Liver (tissue), 9 donors: ENCODE measurements around the gene PCTP. TPM values are rescaled to one million over a fixed set of nuclear protein-coding genes. Genes with fewer than 3 reads are reported as not detected.
A peak's percentile ranks its signal among the peaks of the same experiment; 100 is the strongest.

ENCODE experiments used
- DNase-seq: peaks from one replicate; pipeline ENCODE4 v3.0.0-alpha.2; 2017; ENCODE audit warnings: low spot score
- H3K27ac ChIP-seq, 2 donors: one replicate each; pipeline ENCODE4 v1.7.0; 2013; ENCODE audit warnings: inconsistent platforms in 2 of 2, low read length in 2 of 2, control low read depth in 1 of 2, low read depth in 1 of 2, mild to moderate bottlenecking in 1 of 2
- H3K27me3 ChIP-seq, 4 donors: one replicate each; pipeline versions ENCODE4 v1.6.1 to v1.7.0; 2013; ENCODE audit warnings: low read length in 3 of 4, inconsistent platforms in 1 of 4, mild to moderate bottlenecking in 1 of 4, moderate library complexity in 1 of 4; ENCODE audit not compliant: control insufficient read depth in 4 of 4, insufficient read depth in 4 of 4
- H3K36me3 ChIP-seq, 4 donors: one replicate each; pipeline versions ENCODE4 v1.6.1 to v1.7.0; 2013; ENCODE audit warnings: low read length in 3 of 4, mild to moderate bottlenecking in 3 of 4, low read depth in 1 of 4, moderate library complexity in 1 of 4; ENCODE audit not compliant: control insufficient read depth in 4 of 4, insufficient read depth in 3 of 4
- H3K4me1 ChIP-seq, 4 donors: one replicate each; pipeline versions ENCODE4 v1.6.1 to v1.7.0; 2013; ENCODE audit warnings: low read length in 3 of 4, mild to moderate bottlenecking in 3 of 4, moderate library complexity in 1 of 4; ENCODE audit not compliant: control insufficient read depth in 4 of 4, insufficient read depth in 4 of 4
- H3K4me3 ChIP-seq, 3 donors: one replicate each; pipeline versions ENCODE4 v1.6.1 to v1.7.0; 2013; ENCODE audit warnings: low read length in 3 of 3, control low read depth in 1 of 3, low read depth in 1 of 3, mild to moderate bottlenecking in 1 of 3
- H3K9ac ChIP-seq, 2 donors: one replicate each; pipeline ENCODE4 v1.7.0; 2013; ENCODE audit warnings: low read length in 2 of 2, mild to moderate bottlenecking in 2 of 2, moderate library complexity in 2 of 2, control low read depth in 1 of 2, low read depth in 1 of 2
- H3K9me3 ChIP-seq, 4 donors: one replicate each; pipeline versions ENCODE4 v1.6.1 to v1.7.0; 2013; ENCODE audit warnings: low read length in 3 of 4; ENCODE audit not compliant: control insufficient read depth in 4 of 4
- ATF3 ChIP-seq: IDR thresholded peaks from 2 replicates; pipeline ENCODE4 v1.6.1; 2016; ENCODE audit warnings: antibody characterized with exemption
- CTCF ChIP-seq: fragments of 150-350 bp; IDR thresholded peaks from 2 replicates; pipeline ENCODE4 v1.5.1; 2017; ENCODE audit warnings: improper control_type of control experiment, low read depth, low read length; ENCODE audit not compliant: missing input control
- FOXA1 ChIP-seq: IDR thresholded peaks from 2 replicates; pipeline ENCODE4 v1.6.1; 2016; ENCODE audit warnings: antibody characterized with exemption
- FOXA2 ChIP-seq: IDR thresholded peaks from 2 replicates; pipeline ENCODE4 v1.6.1; 2016; ENCODE audit warnings: antibody characterized with exemption
- GABPA ChIP-seq, 2 donors: IDR thresholded peaks in 1 of 2; conservative IDR thresholded peaks in 1 of 2; 2 replicates each; pipeline ENCODE4 v1.6.1; 2016; ENCODE audit warnings: antibody characterized with exemption in 2 of 2, mild to moderate bottlenecking in 1 of 2, moderate library complexity in 1 of 2
- HNF4A ChIP-seq, 2 donors: conservative IDR thresholded peaks; 2 replicates each; pipeline ENCODE4 v1.6.1; 2016; ENCODE audit warnings: antibody characterized with exemption in 2 of 2, mild to moderate bottlenecking in 2 of 2
- JUND ChIP-seq, 2 donors: IDR thresholded peaks; 2 replicates each; pipeline ENCODE4 v1.6.1; 2016; ENCODE audit warnings: antibody characterized with exemption in 2 of 2
- MAX ChIP-seq: IDR thresholded peaks from 2 replicates; pipeline ENCODE4 v1.6.1; 2016; ENCODE audit warnings: antibody characterized with exemption
- NR2F2 ChIP-seq: IDR thresholded peaks from 2 replicates; pipeline ENCODE4 v1.6.1; 2016; ENCODE audit warnings: antibody characterized with exemption
- RAD21 ChIP-seq, 2 donors: IDR thresholded peaks; 2 replicates each; pipeline ENCODE4 v1.6.1; 2016; ENCODE audit warnings: antibody characterized with exemption in 2 of 2, mild to moderate bottlenecking in 2 of 2
- RXRA ChIP-seq, 2 donors: IDR thresholded peaks; 2 replicates each; pipeline ENCODE4 v1.6.1; 2017 to 2018; ENCODE audit warnings: antibody characterized with exemption in 2 of 2, mild to moderate bottlenecking in 1 of 2
- SP1 ChIP-seq: IDR thresholded peaks from 2 replicates; pipeline ENCODE4 v1.6.1; 2018; ENCODE audit warnings: antibody characterized with exemption, mild to moderate bottlenecking
- TAF1 ChIP-seq: conservative IDR thresholded peaks from 2 replicates; pipeline ENCODE4 v1.6.1; 2016; ENCODE audit warnings: antibody characterized with exemption, mild to moderate bottlenecking
- WGBS: extraction: QIAGEN DNeasy Blood & Tissue Kit; methylation state at CpG from one replicate; pipeline ENCODE4 v1.1.7; 2013; 5-methylcytosine and 5-hydroxymethylcytosine counted together
- polyA plus RNA-seq, 2 donors: library from polyadenylated mRNA; stranded (reverse) in 1 of 2; unstranded in 1 of 2; fragments of 200-250 nt in 1 of 2; fragments of >200 nt in 1 of 2; fragmentation: Nextera tagmentation in 1 of 2; extraction: Ambion mirVana in 1 of 2; gene quantifications; one replicate each; pipeline versions ENCODE4 v1.2.1 to v1.2.3, GENCODE V29; 2013 to 2015
- total RNA-seq, 2 donors: library from RNA; depleted of rRNA; stranded (reverse); fragments of >200 nt; gene quantifications; one replicate each; pipeline ENCODE4 v1.2.3, GENCODE V29; 2014
- TF ChIP-seq, protein P1 (sequence below): IDR thresholded peaks from 2 replicates; pipeline ENCODE4 v1.6.1; 2016; ENCODE audit warnings: antibody characterized with exemption
- donor health status: healthy.
- donor health status: healthy.
- donor health status: healthy.
- donor health status: healthy.
- donor health status: healthy.

PCTP gene
- total and polyA plus RNA-seq, 4 donors: 25.0 to 79.0 (median 55.8) TPM

DNA sequence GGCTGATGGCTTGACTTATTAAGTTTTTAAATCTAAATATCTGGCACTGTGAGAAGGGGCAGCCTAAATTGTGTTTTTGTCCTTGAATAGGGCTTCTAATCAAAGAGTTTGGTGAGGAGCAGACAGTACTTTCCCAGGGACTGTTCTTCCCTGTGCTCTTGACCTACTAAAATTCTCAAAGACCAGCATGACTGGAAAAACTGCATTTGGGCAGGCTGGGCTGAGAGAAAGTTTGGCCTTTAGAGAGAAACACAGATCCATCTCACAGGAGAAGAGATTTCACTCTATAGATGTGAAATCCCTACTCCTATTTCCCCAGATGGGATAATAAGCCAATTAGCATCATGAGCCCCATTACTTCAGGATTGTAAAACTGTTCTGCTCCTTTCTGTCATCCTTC, 7.3 kb downstream of the PCTP start:
- H3K27me3 ChIP-seq: no peaks in the 10 kb centered on the region
- H3K27ac ChIP-seq: no peak overlapping the region
- H3K36me3 ChIP-seq: peaks cover 0 to 12% (median 5%) of the 10 kb centered on the region in 4 donors
- no peak for TF ChIP-seq RAD21 (IDR thresholded peaks at IDR 0.05)
- no peak for TF ChIP-seq FOXA2
- no peak for TF ChIP-seq CTCF
- no peak for TF ChIP-seq ATF3
- TF ChIP-seq TAF1: no peak
- TF ChIP-seq MAX: no peak
- TF ChIP-seq JUND (IDR thresholded peaks at IDR 0.05): no peak
- TF ChIP-seq RXRA (IDR thresholded peaks at IDR 0.05): no peak
- no peak overlapping the region for H3K9ac ChIP-seq
- DNase-seq: no peak
- H3K4me1 ChIP-seq: peaks cover 11 to 46% (median 26%) of the 10 kb centered on the region in 4 donors
- no peak overlapping the region for H3K4me3 ChIP-seq
- no peaks in the 10 kb centered on the region for H3K9me3 ChIP-seq

DNA sequence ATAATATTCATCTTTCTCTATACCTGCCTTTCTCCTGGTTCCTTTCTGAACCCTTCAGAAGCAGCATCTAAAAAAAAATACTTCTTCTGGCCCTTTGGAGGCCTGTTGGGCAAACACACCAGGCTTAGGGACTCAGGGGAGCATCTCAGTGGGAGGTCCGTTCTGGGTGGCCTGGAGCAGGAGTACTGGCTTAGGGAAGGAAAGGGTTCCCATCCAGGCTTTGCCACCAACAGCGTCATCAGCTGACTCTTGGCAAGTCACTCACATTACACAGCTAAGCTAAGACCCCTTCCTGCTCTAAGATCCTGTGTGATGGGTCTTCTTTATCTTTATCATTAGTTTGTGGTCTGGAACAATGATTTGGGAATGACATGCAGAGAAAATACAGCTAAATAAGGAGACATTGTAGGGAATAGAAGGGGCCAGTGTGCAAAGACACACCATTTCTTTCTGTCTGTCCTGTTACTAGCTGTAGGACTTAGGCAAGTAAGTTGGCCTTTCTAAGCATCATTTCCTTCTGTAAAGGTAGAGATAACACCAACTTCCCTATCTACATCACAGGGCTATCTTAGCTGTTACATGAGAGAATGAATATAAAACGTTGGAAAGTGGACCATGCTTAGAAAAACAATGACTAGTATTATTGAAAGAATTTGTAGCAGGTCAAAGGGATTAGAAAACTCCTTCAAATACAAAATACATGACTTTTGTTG, 9.9 kb downstream of the PCTP start:
- peaks cover 8 to 55% (median 32%) of the 10 kb centered on the region in 4 donors for H3K4me1 ChIP-seq
- DNase-seq: no peak
- no peak for TF ChIP-seq GABPA (IDR thresholded peaks at IDR 0.05 in 1 of 2, conservative IDR thresholded peaks at IDR 0.05 in 1 of 2)
- TF ChIP-seq RAD21 (IDR thresholded peaks at IDR 0.05): no peak
- TF ChIP-seq FOXA1: no peak
- no peak for TF ChIP-seq ATF3
- TF ChIP-seq MAX: no peak
- TF ChIP-seq TAF1: no peak
- TF ChIP-seq CTCF: no peak
- no peak for TF ChIP-seq SP1
- no peak for TF ChIP-seq HNF4A (conservative IDR thresholded peaks at IDR 0.05)
- TF ChIP-seq, protein P1, sequence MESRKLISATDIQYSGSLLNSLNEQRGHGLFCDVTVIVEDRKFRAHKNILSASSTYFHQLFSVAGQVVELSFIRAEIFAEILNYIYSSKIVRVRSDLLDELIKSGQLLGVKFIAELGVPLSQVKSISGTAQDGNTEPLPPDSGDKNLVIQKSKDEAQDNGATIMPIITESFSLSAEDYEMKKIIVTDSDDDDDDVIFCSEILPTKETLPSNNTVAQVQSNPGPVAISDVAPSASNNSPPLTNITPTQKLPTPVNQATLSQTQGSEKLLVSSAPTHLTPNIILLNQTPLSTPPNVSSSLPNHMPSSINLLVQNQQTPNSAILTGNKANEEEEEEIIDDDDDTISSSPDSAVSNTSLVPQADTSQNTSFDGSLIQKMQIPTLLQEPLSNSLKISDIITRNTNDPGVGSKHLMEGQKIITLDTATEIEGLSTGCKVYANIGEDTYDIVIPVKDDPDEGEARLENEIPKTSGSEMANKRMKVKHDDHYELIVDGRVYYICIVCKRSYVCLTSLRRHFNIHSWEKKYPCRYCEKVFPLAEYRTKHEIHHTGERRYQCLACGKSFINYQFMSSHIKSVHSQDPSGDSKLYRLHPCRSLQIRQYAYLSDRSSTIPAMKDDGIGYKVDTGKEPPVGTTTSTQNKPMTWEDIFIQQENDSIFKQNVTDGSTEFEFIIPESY: no peak
- TF ChIP-seq NR2F2: no peak
- TF ChIP-seq RXRA (IDR thresholded peaks at IDR 0.05): no peak
- TF ChIP-seq FOXA2: no peak
- H3K9ac ChIP-seq: no peak overlapping the region
- H3K4me3 ChIP-seq: no peak overlapping the region
- no peaks in the 10 kb centered on the region for H3K9me3 ChIP-seq
- H3K36me3 ChIP-seq: peaks cover 0 to 1% (median 0%) of the 10 kb centered on the region in 4 donors
- no peaks in the 10 kb centered on the region for H3K27me3 ChIP-seq
- WGBS: 47% methylated on average over 3 of the region's 3 CpGs
- peak overlapping the region in 1 of 2 donors; percentile 4 for H3K27ac ChIP-seq
